Spleen (tissue), 11 donors: Measurements from ENCODE around the gene C1GALT1. TPM values are rescaled to one million over a fixed set of nuclear protein-coding genes. Genes with fewer than 3 reads are reported as not detected.

ENCODE experiments used
- DNase-seq: peaks from one replicate; pipeline ENCODE4 v3.0.0-alpha.2; 2020
- H3K27ac ChIP-seq, 8 donors: fragments of 200-600 bp; sonication (generic) in 7 of 8; 1 replicate in 4 of 8; 2 replicates in 4 of 8; pipeline versions ENCODE4 v1.5.0 to v1.8.0; 2016 to 2021; ENCODE audit warnings: inconsistent platforms in 4 of 8, mild to moderate bottlenecking in 4 of 8, moderate library complexity in 1 of 8
- H3K27me3 ChIP-seq, 7 donors: fragments of 200-600 bp; sonication (generic) in 6 of 7; replicated peaks in 1 of 7; 1 replicate in 4 of 7; 2 replicates in 3 of 7; pipeline versions ENCODE4 v1.5.0 to v1.8.0; 2016 to 2021; ENCODE audit warnings: inconsistent platforms in 3 of 7, mild to moderate bottlenecking in 1 of 7
- H3K36me3 ChIP-seq, 6 donors: fragments of 200-600 bp; sonication (generic) in 5 of 6; 1 replicate in 4 of 6; 2 replicates in 2 of 6; pipeline versions ENCODE4 v1.5.0 to v1.8.0; 2016 to 2021; ENCODE audit warnings: inconsistent platforms in 2 of 6
- H3K4me1 ChIP-seq, 6 donors: fragments of 200-600 bp; sonication (generic) in 5 of 6; 1 replicate in 3 of 6; 2 replicates in 3 of 6; pipeline versions ENCODE4 v1.5.0 to v1.8.0; 2016 to 2021; ENCODE audit warnings: inconsistent platforms in 3 of 6
- H3K4me3 ChIP-seq, 8 donors: fragments of 200-600 bp; sonication (generic) in 7 of 8; 1 replicate in 4 of 8; 2 replicates in 4 of 8; pipeline versions ENCODE4 v1.5.0 to v1.8.0; 2016 to 2021; ENCODE audit warnings: inconsistent platforms in 4 of 8, mild to moderate bottlenecking in 4 of 8, moderate library complexity in 2 of 8
- H3K9me3 ChIP-seq, 8 donors: fragments of 200-600 bp; sonication (generic) in 7 of 8; 1 replicate in 4 of 8; 2 replicates in 4 of 8; pipeline versions ENCODE4 v1.5.0 to v1.8.0; 2016 to 2021; ENCODE audit warnings: inconsistent platforms in 4 of 8
- CTCF ChIP-seq, 11 experiments: fragments of 200-600 bp in 7 of 11; fragments of 450-650 bp in 4 of 11; sonication (generic) in 4 of 11; IDR thresholded peaks in 8 of 11; conservative IDR thresholded peaks in 3 of 11; 1 replicate in 7 of 11; 2 replicates in 4 of 11; pipeline versions ENCODE4 v1.4.0 to v1.8.0; 2016 to 2021; ENCODE audit warnings: antibody characterized with exemption in 11 of 11, inconsistent platforms in 4 of 11, mild to moderate bottlenecking in 1 of 11
- POLR2A ChIP-seq, 3 donors: fragments of 450-650 bp; IDR thresholded peaks; one replicate each; pipeline ENCODE4 v1.5.1; 2017; ENCODE audit warnings: antibody characterized with exemption in 3 of 3, mild to moderate bottlenecking in 1 of 3
- POLR2AphosphoS5 ChIP-seq, 3 donors: sonication (generic); formaldehyde crosslinking; IDR thresholded peaks; one replicate each; pipeline ENCODE4 v1.5.1; 2017; ENCODE audit warnings: antibody characterized with exemption in 3 of 3
- WGBS, 5 donors: extraction: QIAGEN DNeasy Blood & Tissue Kit in 3 of 5; methylation state at CpG; one replicate each; pipeline versions ENCODE4 v1.1.5 to v1.1.7; 2013 to 2018; 5-methylcytosine and 5-hydroxymethylcytosine counted together
- intact Hi-C: fragments of 100-400 bp; cut with DNase I; formaldehyde crosslinking; loops from one replicate; pipeline ENCODE4 v1.15.0; 2023; ENCODE audit warnings: low total_unique reads
- polyA plus RNA-seq, 3 donors: library from polyadenylated mRNA; stranded (reverse); fragments of 200-250 nt; gene quantifications; one replicate each; pipeline ENCODE4 v1.2.1, GENCODE V29; 2013
- total RNA-seq, 7 donors: library from RNA; depleted of rRNA in 3 of 7; stranded (reverse); fragments of >200 nt in 3 of 7; fragmentation: NEBNext Ultra II Directional in 4 of 7; extraction: Animal tissue kit (Norgen Biotek cat#: 25700) in 4 of 7; gene quantifications; one replicate each; pipeline versions ENCODE4 v1.1.0 to v1.2.1, GENCODE V29; 2016 to 2021
- donor health status: healthy with polysubstance abuse.
- donor health status: DM: no; HTN: no; CAD: no; lungs with moderate emphysema.
- donor health status: DM: no; HTN: no; CAD: no.
- donor health status: Bipolar disorder and iron deficiency.
- donor health status: healthy.
- donor health status: DM: no; HTN: no; CAD: no.
- donor health status: DM: yes; HTN: yes; CAD: no.

C1GALT1 gene
- total and polyA plus RNA-seq, 10 donors = 6.9 to 61.2 (median 40.0) TPM

DNA sequence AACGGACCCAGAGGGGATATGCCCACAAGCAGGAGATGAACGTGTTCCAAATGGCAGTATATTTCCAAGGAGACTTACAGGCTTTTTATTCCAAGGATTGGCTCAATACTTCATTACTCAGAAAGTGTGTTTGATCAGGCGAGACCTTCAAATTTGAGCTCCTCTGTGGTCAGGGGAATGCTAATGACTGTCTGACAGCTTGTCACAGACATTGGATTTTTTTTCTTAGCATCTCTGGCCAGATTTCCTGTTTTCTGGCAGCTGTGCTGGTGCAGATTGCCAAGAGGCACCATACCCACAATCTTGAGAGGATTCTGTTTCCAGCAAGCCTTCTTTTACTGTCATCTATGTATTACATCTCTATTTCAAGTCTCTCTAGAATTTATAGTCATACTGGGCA is 93.8 kb downstream of the C1GALT1 start:
- H3K27ac ChIP-seq = no peak overlapping the region
- WGBS, 5 donors = 24 to 52% (median 34%) methylated on average over 3 of the region's 3 CpGs
- TF ChIP-seq POLR2A (IDR thresholded peaks at IDR 0.05) = no peak
- TF ChIP-seq CTCF (IDR thresholded peaks at IDR 0.05 in 8 of 11, conservative IDR thresholded peaks at IDR 0.05 in 3 of 11) = no peak
- no peak for TF ChIP-seq POLR2AphosphoS5 (IDR thresholded peaks at IDR 0.05)
- H3K27me3 ChIP-seq = no peaks in the 10 kb centered on the region
- H3K36me3 ChIP-seq = no peaks in the 10 kb centered on the region
- no peak for DNase-seq
- intact Hi-C loops = no loop called here
- H3K4me1 ChIP-seq = peaks cover 0 to 9% (median 0%) of the 10 kb centered on the region in 6 donors
- peaks cover 0 to 3% (median 0%) of the 10 kb centered on the region in 8 donors for H3K9me3 ChIP-seq
- no peak overlapping the region for H3K4me3 ChIP-seq

DNA sequence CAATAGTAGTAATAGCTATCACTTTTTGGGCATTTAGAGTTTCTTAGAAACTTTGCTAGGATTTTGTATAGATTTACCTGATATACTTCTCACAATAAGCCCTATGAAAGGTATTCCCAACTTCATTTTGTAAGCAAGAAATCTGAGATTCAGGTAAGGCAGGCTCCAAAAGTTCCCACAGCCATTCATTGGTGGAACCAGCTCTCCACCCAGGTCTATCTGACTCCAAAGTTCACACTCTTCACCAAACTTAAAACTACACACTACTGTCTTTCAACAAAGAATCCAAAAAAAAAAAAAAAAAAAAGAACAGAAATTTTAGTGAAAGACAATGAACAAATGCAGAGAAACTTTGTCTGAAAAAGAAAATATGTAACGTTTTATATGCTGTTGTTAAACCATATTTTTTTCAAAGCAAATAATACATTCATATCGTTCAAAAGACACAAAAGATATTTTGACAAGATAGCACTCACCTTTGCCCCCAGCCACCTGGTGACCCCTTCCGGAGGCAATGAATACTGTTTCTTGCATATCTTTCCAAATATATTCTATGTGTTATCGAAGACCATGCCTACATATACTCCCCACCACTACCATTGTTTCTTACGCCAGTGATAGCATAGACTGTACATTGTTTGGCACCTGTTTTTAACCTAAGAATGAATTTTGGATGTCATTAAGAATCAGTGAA is 108.2 kb downstream of the C1GALT1 start:
- DNase-seq = no peak
- no peak overlapping the region for H3K27ac ChIP-seq
- WGBS, 5 donors = 59 to 91% (median 82%) methylated on average over 5 of the region's 5 CpGs
- no peaks in the 10 kb centered on the region for H3K4me1 ChIP-seq
- intact Hi-C loops = no loop called here
- no peaks in the 10 kb centered on the region for H3K36me3 ChIP-seq
- TF ChIP-seq POLR2A (IDR thresholded peaks at IDR 0.05) = no peak
- no peak for TF ChIP-seq CTCF (IDR thresholded peaks at IDR 0.05 in 8 of 11, conservative IDR thresholded peaks at IDR 0.05 in 3 of 11)
- TF ChIP-seq POLR2AphosphoS5 (IDR thresholded peaks at IDR 0.05) = no peak
- peaks cover 0 to 12% (median 9%) of the 10 kb centered on the region in 8 donors for H3K9me3 ChIP-seq
- H3K27me3 ChIP-seq = no peaks in the 10 kb centered on the region
- H3K4me3 ChIP-seq = no peak overlapping the region

GRCh38 chr7:7292085-7292484 is 109.7 kb downstream of the C1GALT1 start:
- Histone ChIP-seq H3K27ac (no peak overlapping the region), H3K4me1 (no peaks in the 10 kb centered on the region), H3K36me3 (no peaks in the 10 kb centered on the region), H3K4me3 (no peak overlapping the region), H3K9me3 (peaks cover 0 to under 1% (median 0%) of the 10 kb centered on the region in 8 donors), H3K27me3 (no peaks in the 10 kb centered on the region)
- no peak for TF ChIP-seq POLR2AphosphoS5 (IDR thresholded peaks at IDR 0.05)
- TF ChIP-seq POLR2A (IDR thresholded peaks at IDR 0.05) = no peak
- no peak for TF ChIP-seq CTCF (IDR thresholded peaks at IDR 0.05 in 8 of 11, conservative IDR thresholded peaks at IDR 0.05 in 3 of 11)
- no peak for DNase-seq
- 57 to 76% (median 70%) methylated on average over 4 of the region's 4 CpGs for WGBS, 5 donors
- intact Hi-C loops = no loop called here

GRCh38 chr7:7292608-7293007 is 110.3 kb downstream of the C1GALT1 start:
- Histone ChIP-seq H3K9me3 (no peaks in the 10 kb centered on the region), H3K36me3 (no peaks in the 10 kb centered on the region), H3K27me3 (no peaks in the 10 kb centered on the region), H3K4me3 (no peak overlapping the region), H3K27ac (no peak overlapping the region), H3K4me1 (no peaks in the 10 kb centered on the region)
- intact Hi-C loops = no loop called here
- 81 to 91% (median 87%) methylated on average over 5 of the region's 5 CpGs for WGBS, 5 donors
- DNase-seq = no peak
- TF ChIP-seq POLR2AphosphoS5 (IDR thresholded peaks at IDR 0.05) = no peak
- TF ChIP-seq POLR2A (IDR thresholded peaks at IDR 0.05) = no peak
- no peak for TF ChIP-seq CTCF (IDR thresholded peaks at IDR 0.05 in 8 of 11, conservative IDR thresholded peaks at IDR 0.05 in 3 of 11)
